GM10266 (cell line): ENCODE results near the gene LARP1.

ENCODE experiments used
- DNase-seq: peaks from one replicate; pipeline ENCODE4 v3.0.0; 2012; ENCODE audit errors: extremely low spot score
- TF ChIP-seq, protein P1 (sequence below): IDR thresholded peaks from 2 replicates; pipeline ENCODE4 v1.5.1; 2012; ENCODE audit warnings: mild to moderate bottlenecking, low read depth; ENCODE audit not compliant: control insufficient read depth, insufficient read depth; ENCODE audit errors: missing control alignments

Gene LARP1

DNA sequence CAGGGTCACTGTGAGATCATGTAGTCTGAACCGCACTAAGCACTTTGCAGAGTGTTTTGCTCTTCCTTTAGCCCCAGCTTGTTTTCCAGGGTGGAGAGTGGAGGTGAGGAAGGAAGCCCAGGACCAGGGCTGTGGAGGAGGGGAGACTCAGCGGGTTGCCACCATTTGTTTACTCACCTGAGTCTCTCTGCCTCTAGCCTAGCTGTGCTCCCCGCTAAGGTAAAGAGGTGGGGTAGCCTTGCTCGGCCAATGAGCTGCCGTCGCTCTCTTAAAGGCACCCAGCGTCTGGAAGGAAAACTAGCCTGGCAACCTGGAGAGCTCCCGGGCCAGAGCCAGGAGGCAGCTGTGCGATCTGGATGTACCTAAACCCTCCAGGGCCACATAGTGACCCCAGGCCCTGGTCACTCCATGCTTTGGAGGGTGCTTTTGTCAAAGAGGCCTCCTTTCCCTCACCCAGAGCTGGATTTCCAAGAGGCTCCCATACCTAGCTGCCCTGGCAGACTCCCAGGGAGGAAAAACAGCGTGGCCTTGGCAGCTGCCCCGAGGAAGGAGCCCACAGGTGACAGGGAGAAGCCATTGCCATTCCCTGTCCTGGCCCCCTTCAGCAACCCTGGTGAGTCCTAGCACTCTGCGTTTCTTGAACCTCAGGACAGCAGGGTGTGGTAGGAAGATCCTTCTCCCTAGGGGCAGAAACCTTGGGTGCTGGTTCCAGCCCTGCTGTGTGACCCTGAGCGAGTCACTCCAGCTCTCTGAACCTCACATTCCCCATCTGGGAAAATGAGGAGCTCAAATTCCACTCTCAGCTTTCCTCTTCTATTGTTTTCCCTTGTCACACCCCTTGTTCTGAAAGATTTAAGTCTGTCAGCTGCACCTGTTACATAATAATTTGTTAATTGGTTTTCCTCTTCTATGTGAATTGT is 42.4 kb upstream of the LARP1 start:
- DNase-seq: no peak
- TF ChIP-seq, protein P1, sequence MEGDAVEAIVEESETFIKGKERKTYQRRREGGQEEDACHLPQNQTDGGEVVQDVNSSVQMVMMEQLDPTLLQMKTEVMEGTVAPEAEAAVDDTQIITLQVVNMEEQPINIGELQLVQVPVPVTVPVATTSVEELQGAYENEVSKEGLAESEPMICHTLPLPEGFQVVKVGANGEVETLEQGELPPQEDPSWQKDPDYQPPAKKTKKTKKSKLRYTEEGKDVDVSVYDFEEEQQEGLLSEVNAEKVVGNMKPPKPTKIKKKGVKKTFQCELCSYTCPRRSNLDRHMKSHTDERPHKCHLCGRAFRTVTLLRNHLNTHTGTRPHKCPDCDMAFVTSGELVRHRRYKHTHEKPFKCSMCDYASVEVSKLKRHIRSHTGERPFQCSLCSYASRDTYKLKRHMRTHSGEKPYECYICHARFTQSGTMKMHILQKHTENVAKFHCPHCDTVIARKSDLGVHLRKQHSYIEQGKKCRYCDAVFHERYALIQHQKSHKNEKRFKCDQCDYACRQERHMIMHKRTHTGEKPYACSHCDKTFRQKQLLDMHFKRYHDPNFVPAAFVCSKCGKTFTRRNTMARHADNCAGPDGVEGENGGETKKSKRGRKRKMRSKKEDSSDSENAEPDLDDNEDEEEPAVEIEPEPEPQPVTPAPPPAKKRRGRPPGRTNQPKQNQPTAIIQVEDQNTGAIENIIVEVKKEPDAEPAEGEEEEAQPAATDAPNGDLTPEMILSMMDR: no peak

DNA sequence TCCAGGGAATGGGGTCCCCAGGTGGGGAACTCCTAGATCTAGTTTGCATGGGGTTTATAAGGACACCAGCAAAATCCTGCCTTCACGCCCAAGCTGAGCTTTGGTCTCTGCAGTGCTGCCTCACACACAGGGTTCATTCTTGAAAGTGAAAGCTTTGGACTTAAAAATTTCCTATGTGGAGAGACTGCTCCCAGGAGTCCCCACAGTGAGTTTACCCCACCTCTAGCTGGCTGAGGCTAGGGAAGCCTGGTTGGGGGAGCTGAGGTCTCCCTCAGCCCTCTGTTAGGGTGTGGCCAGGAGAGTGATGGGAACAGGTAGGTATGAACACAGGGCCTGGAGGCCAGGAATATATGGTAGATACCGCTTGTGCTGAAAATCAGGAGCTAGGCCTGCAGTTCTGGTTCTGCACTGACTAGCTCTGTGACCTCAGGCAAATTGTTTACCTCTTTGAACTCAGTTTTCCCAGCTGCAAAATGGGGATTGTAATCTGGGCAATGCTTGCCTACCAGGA is 41.5 kb upstream of the LARP1 start:
- DNase-seq: no peak
- TF ChIP-seq, protein P1: no peak

DNA sequence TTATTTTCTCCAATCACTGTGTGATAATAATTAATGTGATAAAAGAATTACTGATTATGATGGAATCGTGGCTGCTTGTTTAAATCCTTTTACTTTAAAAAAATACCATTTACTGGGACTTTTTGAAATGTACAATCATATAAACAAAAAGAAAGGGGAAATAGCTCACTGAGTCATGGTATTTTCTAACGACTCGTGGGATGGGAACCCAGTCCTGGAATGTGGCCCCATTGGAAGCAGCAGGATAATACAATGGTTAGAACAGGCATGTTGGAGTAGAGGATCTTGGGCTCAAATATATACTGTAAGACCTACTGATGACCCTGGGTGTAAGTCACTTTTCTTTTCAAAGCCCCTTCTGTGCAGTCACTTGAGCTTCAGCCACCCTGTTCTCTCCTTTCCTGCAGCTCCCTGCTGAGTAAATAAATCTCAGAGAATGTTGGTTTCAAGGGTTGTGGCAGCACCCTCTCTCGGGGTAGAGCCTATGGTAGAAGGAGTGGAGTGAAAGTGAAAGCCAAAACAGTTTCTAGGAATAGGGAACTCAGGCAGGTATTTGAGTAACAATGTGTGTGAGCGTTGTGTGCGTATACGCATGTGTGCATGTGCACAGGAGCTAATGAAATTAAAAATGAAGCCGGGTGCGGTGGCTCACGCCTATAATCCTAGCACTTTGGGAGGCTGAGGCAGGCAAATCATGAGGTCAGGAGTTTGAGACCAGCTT is 40.8 kb upstream of the LARP1 start:
- no peak for DNase-seq
- TF ChIP-seq, protein P1: no peak

DNA sequence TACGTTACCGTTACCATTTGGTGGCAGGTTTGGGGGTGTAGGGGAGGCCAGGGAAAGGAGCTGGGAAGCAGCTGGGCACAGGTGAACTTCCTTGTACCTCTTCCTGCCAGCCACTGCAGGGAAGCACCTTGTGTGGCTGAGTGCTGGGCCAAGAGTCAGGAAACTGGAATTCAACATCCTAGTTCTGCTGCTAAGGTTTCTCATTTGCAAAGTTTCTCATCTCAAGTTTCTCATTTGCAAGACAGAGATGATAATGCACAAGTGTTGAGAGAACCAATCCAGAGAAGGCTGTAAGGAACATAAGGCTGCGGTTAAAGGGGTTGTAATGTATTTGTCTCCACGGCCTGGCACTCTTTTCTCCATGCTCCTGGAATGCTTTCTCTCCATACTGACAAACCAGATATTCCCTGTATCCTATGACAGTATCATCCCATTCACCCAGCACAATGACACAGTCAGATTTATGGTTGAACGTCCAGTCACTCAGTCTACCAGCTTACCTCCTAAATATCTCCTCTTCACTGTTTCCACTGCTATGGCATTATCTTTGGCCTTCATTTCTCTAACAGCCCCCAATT is 33.6 kb upstream of the LARP1 start:
- TF ChIP-seq, protein P1: no peak
- DNase-seq: no peak

GRCh38 chr5:154722097-154722496 is 33.1 kb upstream of the LARP1 start:
- no peak for DNase-seq
- TF ChIP-seq, protein P1: no peak

DNA sequence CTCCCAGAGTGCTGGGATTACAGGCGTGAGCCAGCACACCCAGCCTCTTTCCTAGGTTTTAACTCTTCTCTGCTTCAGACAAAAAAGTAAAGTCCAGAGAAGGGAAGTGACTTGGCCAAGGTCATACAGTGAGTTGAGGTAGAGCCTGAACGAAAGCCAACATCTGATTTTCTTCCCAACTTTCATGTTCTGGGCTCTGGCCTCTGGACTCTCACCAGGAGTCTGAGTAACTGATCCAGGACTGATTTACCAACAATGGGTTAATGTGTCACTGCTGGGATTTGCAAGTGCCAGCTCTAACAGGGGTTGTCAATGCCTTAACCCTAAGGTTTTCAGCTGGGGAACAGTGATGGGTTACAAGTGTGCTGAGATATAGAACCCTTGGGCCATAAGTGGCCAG is 32.2 kb upstream of the LARP1 start:
- DNase-seq: no peak
- TF ChIP-seq, protein P1: no peak
